CD4-positive, alpha-beta T cell treated with Interleukin-15 for 4 hours (primary cell): Measurements from ENCODE around the gene CHMP4A.

Source experiments
- DNase-seq: peaks from one replicate; pipeline ENCODE4 v3.0.0-alpha.2; 2020; ENCODE audit warnings: low spot score

CHMP4A gene, protein sequence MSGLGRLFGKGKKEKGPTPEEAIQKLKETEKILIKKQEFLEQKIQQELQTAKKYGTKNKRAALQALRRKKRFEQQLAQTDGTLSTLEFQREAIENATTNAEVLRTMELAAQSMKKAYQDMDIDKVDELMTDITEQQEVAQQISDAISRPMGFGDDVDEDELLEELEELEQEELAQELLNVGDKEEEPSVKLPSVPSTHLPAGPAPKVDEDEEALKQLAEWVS

DNA sequence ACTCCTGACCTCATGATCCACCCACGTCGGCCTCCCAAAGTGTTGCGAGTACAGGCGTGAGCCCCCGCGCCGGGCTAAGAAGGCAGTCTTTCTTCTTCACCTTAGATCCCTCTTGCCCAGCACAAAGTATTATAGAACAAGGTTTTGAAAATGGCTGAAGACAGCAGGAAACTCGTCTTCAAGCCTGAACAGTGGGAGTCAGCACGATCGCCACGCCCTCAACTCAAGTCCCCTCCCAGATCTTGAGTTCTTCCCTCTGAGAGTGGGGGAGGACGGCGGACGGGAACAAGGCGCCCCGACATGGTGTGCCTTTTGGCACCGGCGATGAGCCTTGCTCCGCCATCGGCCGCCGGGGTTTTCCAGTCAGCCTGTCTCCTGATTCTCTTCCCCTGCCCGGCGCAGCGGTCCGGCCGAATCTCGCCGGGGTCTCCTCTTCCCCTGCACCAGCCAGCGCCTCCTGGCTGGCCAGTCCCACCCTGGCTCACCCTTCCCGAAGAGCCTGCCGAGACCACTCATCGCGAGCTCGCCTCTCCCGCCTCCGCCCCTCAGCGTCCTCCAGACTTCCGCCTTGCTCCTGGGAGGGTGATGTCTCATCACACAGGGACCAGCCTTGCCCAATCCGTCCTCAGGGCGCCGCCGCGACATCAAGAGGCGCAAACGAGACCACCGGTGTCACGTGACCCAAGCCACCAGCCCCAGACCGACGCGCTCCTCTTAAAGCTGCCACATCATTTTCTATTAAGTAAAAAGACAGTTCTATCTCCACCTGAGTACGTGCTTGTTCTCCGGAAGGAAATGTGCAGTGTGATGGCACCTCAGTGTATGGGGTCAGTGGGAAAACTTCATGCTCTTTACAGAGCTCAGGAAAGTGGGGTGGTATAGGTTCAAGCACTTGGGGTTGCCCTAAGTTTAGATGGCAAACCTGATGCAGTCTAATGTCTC lies at the start of gene CHMP4A:
CHMP4A (minus strand) TSS at position 565 of the 942 bp plus-strand sequence; CDS start at position 516, 49 bp downstream.
- DNase-seq, result peak; percentile 97

- DNase-seq, result no peak
Measured at GRCh38 chr14:24261969-24262327, 48.7 kb upstream of the CHMP4A start.

DNA sequence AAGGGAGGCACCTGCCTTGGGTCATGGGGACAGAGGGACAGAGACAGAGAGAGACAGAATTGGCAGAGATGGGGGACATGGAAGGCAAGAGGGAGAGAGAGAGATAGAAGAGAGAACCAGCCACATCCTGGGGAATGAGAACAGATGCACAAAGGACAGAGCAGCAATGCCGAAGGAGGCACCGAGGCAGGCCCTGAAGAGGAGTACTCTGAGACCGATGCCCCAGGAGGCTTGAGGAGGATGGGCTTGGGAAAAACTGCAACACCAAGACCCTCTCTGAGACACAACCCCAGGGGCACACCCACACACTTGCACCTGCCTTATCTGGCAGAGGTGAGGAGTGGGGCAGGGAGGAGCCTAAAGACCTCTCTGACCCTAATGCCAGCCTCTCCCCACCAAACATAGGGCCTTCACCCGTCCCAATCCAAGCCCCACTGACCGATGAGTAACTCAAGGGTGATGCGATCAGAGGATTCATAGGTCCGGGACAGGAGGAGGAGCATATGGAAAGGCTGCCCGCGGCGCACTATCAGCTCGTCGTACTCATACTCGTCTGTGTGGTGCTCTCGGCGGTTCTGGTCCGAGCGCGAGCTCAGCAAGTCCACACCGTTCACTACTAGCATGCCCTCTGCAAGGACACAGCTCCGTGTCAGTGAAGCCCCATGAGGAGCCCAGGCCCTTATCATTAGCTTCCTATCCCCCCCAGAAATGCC lies 48.1 kb upstream of the CHMP4A start:
- no peak for DNase-seq

DNA sequence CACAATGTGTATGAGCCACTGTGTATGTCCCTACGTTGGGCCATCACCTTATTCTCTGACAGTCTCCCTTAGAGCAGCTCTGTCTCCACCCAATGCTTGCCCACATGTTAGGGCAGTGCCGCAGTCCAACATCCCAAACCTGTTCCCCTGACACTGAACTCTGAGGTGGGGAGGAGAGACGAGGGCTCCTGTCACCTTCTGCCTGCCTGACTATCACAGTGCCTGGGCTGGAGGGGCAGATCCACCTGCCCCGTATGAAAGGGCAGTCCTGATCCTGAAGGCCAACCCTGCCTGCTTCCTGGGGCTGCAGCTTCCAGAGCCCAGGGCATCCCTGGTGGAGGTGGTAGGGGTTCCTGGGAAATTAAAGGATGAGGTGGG lies 47.5 kb upstream of the CHMP4A start:
- no peak for DNase-seq

GRCh38 chr14:24260026-24260779 lies 46.9 kb upstream of the CHMP4A start:
- DNase-seq, result no peak

DNA sequence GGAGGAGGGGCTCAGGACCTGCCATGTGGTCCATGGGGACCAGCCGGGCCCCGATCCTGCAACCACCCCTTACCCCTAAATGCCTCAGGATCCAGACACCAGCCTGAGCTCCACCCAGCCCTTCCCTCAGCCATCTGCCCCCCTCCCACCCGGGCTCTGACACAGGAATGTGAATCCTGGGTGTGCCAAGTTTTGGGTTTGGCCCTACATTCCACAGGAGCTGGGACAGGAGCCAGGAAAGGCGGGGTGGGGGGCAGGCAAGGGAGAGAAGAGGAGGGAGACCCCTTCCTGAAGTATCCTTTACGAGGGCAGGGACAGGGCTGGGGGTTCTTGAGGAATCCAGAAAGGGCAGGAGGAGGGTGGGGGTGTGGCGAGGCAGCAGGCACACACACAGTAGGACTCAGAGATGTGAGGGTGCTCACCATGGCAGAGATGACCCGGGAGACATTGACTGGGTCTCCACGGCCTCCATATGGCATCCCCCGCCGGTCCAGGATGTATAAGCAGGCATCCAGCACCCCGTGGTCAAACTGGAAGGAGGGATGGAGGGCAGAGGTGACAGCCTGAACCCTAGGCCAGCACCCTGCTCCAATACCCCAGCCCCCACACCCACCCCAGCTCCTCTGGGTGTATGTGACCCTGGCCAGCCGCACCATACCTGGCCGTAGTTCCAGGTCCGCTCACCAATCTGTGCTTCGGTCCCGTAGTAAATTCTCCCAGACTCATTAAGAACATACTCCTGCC lies 46.2 kb upstream of the CHMP4A start:
- no peak for DNase-seq

- DNase-seq, result no peak
Measured at GRCh38 chr14:24258548-24259265, 45.4 kb upstream of the CHMP4A start.

GRCh38 chr14:24258119-24258518 lies 44.8 kb upstream of the CHMP4A start:
- DNase-seq, result no peak

GRCh38 chr14:24256960-24257359 lies 43.7 kb upstream of the CHMP4A start:
- DNase-seq, result no peak

GRCh38 chr14:24255931-24256711 lies 42.8 kb upstream of the CHMP4A start:
- DNase-seq, result no peak

- no peak for DNase-seq
Measured at GRCh38 chr14:24255438-24255837, 42.1 kb upstream of the CHMP4A start.

- no peak for DNase-seq
Measured at GRCh38 chr14:24254630-24255392, 41.5 kb upstream of the CHMP4A start.

GRCh38 chr14:24253936-24254335 lies 40.6 kb upstream of the CHMP4A start:
- DNase-seq, result no peak

GRCh38 chr14:24252289-24253124 lies 39.2 kb upstream of the CHMP4A start:
- no peak for DNase-seq

DNA sequence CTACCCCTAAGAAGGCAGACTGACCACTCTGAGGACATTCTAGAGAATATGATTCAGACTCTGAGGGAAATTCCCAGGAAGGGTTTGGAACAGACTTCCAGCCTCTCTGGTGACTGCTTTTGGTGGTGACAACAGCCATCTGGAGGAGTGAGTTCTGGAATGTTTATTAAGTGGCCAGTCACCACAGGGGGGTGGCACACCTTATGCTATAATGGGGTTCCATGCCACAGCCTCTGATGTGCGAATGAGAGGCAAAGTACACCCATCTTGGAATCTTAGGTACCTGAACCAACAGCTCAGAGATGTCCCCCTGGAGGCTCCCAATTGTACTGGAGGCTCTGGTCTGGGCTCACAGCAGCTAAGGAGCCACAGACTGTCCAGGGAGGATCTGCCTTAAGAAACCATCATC lies 38.6 kb upstream of the CHMP4A start:
- DNase-seq, result no peak

GRCh38 chr14:24250354-24250753 lies 37.1 kb upstream of the CHMP4A start:
- no peak for DNase-seq

- DNase-seq, result no peak
Measured at GRCh38 chr14:24249230-24250021, 36.1 kb upstream of the CHMP4A start.
